ENCODE measurements around the gene AXIN1. TPM values are rescaled to one million over a fixed set of nuclear protein-coding genes. Genes with fewer than 3 reads are reported as not detected.
A peak's percentile ranks its signal among the peaks of the same experiment; 100 is the strongest.

Gene AXIN1
- total RNA-seq, 1 donor from 2014 or later = 22.4 TPM

GRCh38 chr16:354971-355461 is 2.5 kb upstream of the AXIN1 start:
- TF ChIP-seq CTCF (IDR thresholded peaks at IDR 0.05) = no peak
- H3K4me1 ChIP-seq = peaks cover 25% of the 10 kb centered on the region
- DNase-seq = no peak
- no peak overlapping the region for H3K4me3 ChIP-seq
- intact Hi-C loops (cut with DNase I) = no loop called here
- no peak for ATAC-seq
- H3K36me3 ChIP-seq = no peaks in the 10 kb centered on the region
- no peak overlapping the region for H3K27ac ChIP-seq
- no peaks in the 10 kb centered on the region for H3K9me3 ChIP-seq
- no peaks in the 10 kb centered on the region for H3K27me3 ChIP-seq (ENCODE audit: low read depth)

DNA sequence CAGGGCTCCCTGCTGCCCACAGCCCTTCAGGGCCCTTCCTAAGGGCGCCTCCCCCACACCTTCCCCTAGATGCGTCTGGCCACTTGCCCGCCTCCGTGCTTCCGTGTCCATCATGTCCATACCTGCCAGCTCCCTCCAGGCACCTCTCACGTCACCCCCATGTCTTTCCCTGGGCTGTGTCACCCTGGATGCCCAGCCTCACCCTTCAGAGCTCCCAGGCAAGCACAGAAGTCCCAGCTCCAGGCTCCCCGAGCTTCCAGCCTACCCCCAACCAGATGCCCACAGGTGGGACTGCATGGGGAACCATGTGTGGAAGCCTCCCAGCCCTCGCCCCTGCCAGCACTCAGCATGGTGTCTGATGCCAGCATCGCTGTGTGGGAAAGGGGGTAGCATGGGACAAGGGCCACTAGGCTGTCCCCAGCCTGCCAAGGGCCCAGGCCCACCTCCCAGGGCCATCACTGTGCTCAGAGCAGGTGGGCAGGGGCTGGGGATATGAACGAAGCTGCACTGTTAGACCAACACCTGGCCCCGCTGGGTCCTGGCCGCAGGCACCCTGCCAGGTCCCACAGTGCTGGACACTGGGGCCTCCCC is 1.9 kb upstream of the AXIN1 start:
- Histone ChIP-seq H3K4me3 (no peak overlapping the region), H3K27me3 (ENCODE audit: low read depth) (no peaks in the 10 kb centered on the region), H3K36me3 (no peaks in the 10 kb centered on the region), H3K4me1 (peaks cover 26% of the 10 kb centered on the region), H3K9me3 (no peaks in the 10 kb centered on the region), H3K27ac (no peak overlapping the region)
- ATAC-seq (no peak), DNase-seq (no peak)
- no peak for TF ChIP-seq CTCF (IDR thresholded peaks at IDR 0.05)
- intact Hi-C loops (cut with DNase I) = no loop called here

DNA sequence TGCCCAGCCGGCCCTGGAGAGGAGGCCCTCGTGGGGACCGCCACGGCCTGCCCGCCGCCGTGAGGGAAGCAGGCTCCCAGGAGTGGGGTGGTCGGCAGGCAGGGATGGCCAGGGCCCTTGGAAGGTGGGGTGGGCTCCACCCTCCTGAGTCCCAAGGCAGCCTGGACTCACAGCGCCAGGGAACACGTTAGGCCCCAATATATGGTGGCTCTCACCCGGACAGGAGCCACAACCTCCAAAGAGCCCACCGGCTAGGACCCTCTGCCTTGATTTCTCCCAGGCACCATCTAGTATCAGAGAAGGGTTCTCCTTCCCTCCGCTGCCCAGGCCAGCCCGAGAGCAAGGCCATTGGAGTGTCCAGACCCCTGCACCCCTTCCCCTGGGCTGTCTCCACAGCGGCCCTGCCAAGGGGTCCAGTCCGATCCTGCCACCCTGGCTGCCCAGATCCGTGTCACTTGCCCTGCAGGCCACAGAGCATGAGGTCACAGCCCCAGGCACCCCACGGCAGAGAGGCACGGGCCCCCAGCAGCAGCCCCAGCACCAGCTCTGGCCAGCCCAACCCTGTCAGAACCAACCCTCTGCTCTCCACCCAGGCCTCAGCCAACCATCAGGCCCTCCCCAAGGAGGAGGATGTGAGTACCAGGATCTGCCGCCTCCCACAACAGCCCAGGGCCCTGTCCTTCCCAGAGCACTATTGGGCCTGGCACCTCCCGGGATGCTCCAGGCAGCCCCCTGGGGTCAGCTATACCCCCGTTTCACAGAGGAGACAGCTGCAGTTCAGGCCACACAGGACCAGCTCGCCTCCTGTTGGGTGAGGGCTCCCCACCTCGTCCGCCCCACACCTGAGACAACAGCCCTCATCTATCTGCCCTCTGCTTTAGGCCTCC is 1.1 kb upstream of the AXIN1 start:
- ATAC-seq (no peak), DNase-seq (peak; percentile 57)
- Histone ChIP-seq H3K36me3 (no peaks in the 10 kb centered on the region), H3K27ac (peak overlapping the region; percentile 79), H3K27me3 (ENCODE audit: low read depth) (no peaks in the 10 kb centered on the region), H3K9me3 (no peaks in the 10 kb centered on the region), H3K4me3 (peak overlapping the region; percentile 56), H3K4me1 (peaks cover 26% of the 10 kb centered on the region)
- intact Hi-C loops (cut with DNase I) = no loop called here
- TF ChIP-seq CTCF (IDR thresholded peaks at IDR 0.05) = no peak

GRCh38 chr16:351804-352520 is 561 bp downstream of the AXIN1 start:
- Histone ChIP-seq H3K27ac (peak overlapping the region; percentile 81), H3K36me3 (peaks cover 3% of the 10 kb centered on the region), H3K4me3 (peak overlapping the region; percentile 78), H3K4me1 (peaks cover 26% of the 10 kb centered on the region), H3K27me3 (ENCODE audit: low read depth) (no peaks in the 10 kb centered on the region), H3K9me3 (no peaks in the 10 kb centered on the region)
- ATAC-seq (no peak), DNase-seq (peak; percentile 65)
- TF ChIP-seq CTCF (IDR thresholded peaks at IDR 0.05) = no peak
- intact Hi-C loops (cut with DNase I) = no loop called here

DNA sequence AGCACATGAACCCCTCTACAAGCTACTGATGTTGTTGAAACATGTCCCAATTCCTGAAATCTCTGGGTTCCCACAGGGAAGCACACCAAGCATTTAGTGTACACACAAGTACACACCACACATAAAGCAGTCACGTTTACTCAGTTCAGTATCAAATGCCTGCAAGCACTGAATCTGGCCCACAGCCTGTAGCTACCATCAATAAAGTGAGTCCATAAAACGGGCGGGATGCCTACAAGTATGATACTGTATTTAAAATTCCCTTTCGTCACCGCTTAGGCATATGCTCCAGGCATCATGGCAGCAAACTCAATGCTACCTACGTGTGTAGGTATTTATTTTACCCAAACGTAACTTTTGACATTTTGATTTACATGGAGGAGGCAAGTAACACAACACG is 2.3 kb downstream of the AXIN1 start:
- Histone ChIP-seq H3K4me3 (no peak overlapping the region), H3K4me1 (peaks cover 26% of the 10 kb centered on the region), H3K27me3 (ENCODE audit: low read depth) (no peaks in the 10 kb centered on the region), H3K27ac (no peak overlapping the region), H3K36me3 (peaks cover 20% of the 10 kb centered on the region), H3K9me3 (no peaks in the 10 kb centered on the region)
- intact Hi-C loops (cut with DNase I) = no loop called here
- no peak for DNase-seq
- ATAC-seq = no peak
- no peak for TF ChIP-seq CTCF (IDR thresholded peaks at IDR 0.05)

Measured in lower lobe of right lung (tissue), 2 donors.